NT2/D1 (cell line): Measurements from ENCODE around the gene CAMTA1.

Source experiments
- DNase-seq: peaks from one replicate; pipeline ENCODE4 v3.0.0-alpha.2; 2011; ENCODE audit warnings: low read depth, low spot score
- H3K27me3 ChIP-seq: 2 replicates; pipeline ENCODE4 v1.6.0; 2011; ENCODE audit warnings: mild to moderate bottlenecking; ENCODE audit not compliant: insufficient read length, insufficient read depth
- H3K36me3 ChIP-seq: 2 replicates; pipeline ENCODE4 v1.6.1; 2011; ENCODE audit warnings: mild to moderate bottlenecking, low read length, mixed read lengths; ENCODE audit not compliant: insufficient read depth, insufficient read length
- H3K4me1 ChIP-seq: 2 replicates; pipeline ENCODE4 v1.5.1; 2011; ENCODE audit not compliant: insufficient read depth, insufficient read length
- H3K4me3 ChIP-seq: 2 replicates; pipeline ENCODE4 v1.5.1; 2011; ENCODE audit warnings: low read depth; ENCODE audit not compliant: insufficient read length
- H3K9ac ChIP-seq: 2 replicates; pipeline ENCODE4 v1.6.0; 2011; ENCODE audit warnings: low read depth; ENCODE audit not compliant: insufficient read length
- H3K9me3 ChIP-seq: 2 replicates; pipeline ENCODE4 v1.5.1; 2011; ENCODE audit warnings: mild to moderate bottlenecking, low read length; ENCODE audit not compliant: insufficient read depth
- SUZ12 ChIP-seq: IDR thresholded peaks from 2 replicates; pipeline ENCODE4 v1.6.1; 2011; ENCODE audit not compliant: insufficient read length, insufficient read depth; ENCODE audit errors: extremely low read depth
- YY1 ChIP-seq: IDR thresholded peaks from 2 replicates; pipeline ENCODE4 v1.6.1; 2011; ENCODE audit not compliant: insufficient read length, insufficient read depth
- ZNF274 ChIP-seq: IDR thresholded peaks from 2 replicates; pipeline ENCODE4 v1.6.1; 2011; ENCODE audit warnings: mild to moderate bottlenecking, low read depth, low read length

Gene CAMTA1

DNA sequence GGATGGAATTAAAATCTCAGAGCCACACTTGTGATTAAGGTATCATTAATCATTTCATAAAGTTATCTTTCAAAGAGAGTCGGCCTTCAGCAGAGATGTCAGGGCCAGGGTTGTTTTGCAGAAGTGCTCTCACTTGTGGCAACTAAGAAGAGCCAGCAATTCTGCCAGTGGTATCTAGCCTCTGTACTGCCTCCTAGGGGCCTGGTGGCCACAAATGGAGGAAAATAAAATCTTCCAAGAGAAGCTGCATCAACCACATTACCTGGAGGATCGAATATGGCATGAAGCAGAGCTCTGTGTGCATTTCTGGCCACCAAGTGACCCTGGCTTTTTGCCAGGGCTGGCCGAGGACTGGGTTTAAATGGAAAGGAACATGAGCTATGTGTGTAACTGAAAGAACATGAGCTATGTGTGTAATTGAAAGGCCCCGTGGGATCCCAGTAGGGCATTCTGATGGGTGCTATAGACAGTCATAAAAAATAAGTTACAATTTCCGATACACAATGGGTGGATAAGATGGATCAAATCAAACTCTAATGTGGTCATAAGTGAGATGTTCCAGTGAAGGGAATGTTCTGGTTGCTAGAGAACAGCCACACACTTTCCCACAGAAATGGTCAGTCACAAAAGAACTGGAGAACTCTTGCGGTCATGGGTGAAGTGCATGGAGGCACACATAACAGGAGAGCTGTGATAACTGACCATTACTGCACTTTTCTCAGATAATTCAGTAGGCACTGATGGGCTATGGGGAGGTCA, 335.8 kb downstream of the CAMTA1 start:
- Histone ChIP-seq H3K4me3 (no peak overlapping the region), H3K9me3 (peaks cover 16% of the 10 kb centered on the region; the same call in 1 of the 2 replicates), H3K9ac (no peak overlapping the region), H3K4me1 (peaks cover 8% of the 10 kb centered on the region), H3K36me3 (no peaks in the 10 kb centered on the region), H3K27me3 (no peaks in the 10 kb centered on the region)
- DNase-seq: no peak
- no peak for TF ChIP-seq YY1
- TF ChIP-seq ZNF274: no peak
- no peak for TF ChIP-seq SUZ12

DNA sequence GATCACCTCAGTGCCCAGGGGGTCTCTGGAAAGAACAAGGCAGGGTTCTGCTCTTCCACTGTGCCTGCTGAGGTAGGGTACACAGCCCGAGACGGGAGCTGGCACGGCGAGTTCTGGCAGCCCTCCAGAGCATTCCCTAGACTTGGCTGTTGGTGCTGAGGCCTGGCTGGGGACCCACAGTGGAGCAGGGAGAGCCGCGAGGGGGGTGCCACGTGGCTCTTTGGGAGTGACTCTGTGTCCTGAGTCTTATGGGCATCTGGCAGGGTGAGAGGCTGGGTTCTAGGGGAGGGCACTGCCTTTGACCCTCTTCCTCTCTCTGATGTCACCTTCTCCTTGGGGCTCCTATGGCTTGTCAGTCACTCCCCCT, 336.4 kb downstream of the CAMTA1 start:
- no peak for TF ChIP-seq SUZ12
- Histone ChIP-seq H3K9ac (no peak overlapping the region), H3K4me1 (peaks cover 8% of the 10 kb centered on the region), H3K27me3 (no peaks in the 10 kb centered on the region), H3K9me3 (peaks cover 13% of the 10 kb centered on the region; the same call in 1 of the 2 replicates), H3K36me3 (no peaks in the 10 kb centered on the region), H3K4me3 (no peak overlapping the region)
- DNase-seq: no peak

DNA sequence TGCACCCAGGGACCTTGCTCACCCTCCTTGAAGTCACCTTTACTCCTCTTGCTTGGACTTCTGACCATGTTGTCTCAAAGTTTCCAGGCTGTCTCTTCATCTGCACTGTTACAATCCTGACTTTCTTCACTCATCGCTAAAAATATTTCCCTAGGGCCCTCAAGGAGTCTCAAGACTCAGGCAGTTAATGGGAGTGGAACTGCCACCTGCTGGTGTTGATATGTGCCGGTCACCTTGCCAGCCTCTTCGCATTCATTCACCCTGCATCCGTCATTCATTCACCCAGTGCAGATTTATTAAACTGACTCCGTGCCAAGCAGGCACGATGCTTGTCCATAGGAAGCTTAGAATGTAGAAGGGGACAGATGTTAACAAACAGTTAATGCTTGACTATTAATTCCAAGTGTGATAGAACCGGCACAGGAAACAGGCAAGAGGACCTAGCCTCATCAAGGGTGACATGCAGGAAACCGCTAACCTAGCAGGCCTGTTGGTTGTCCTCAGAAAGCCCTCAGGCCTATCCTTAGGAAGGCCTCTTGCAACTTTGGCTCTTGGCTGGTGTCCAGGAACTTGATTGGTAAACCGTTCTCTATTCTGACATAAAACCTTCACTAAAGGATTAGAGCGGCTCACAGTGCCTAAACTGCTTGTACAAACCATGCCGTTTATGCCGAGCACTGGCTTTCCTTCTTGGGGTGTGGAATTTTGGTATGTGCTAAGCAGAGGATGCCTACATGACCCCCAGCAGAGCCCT, 342.2 kb downstream of the CAMTA1 start:
- Histone ChIP-seq H3K4me3 (no peak overlapping the region), H3K36me3 (no peaks in the 10 kb centered on the region), H3K27me3 (no peaks in the 10 kb centered on the region), H3K9ac (no peak overlapping the region), H3K9me3 (no peaks in the 10 kb centered on the region), H3K4me1 (no peaks in the 10 kb centered on the region)
- no peak for TF ChIP-seq SUZ12
- no peak for TF ChIP-seq ZNF274
- no peak for TF ChIP-seq YY1
- DNase-seq: no peak

DNA sequence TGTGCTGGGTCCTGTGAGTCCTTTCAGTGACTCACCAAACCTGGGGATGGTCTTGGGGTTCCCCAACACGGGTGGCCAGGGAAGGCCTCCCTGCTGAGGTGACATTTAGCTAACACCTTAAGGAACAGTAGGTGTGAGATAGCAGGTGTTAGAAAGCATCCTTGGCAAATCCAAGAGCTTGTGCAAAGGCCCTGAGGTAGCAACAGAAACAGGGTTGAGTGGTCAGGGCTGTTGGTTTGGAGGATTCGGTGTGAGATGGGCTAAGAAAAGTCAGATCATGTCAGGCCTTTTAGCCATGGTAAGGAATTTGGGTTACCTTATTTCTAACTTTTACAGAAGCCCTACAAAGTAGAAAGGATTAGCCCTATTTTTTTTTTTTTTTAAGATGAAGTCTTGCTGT, 343.0 kb downstream of the CAMTA1 start:
- no peaks in the 10 kb centered on the region for H3K4me1 ChIP-seq
- no peaks in the 10 kb centered on the region for H3K36me3 ChIP-seq
- no peak overlapping the region for H3K4me3 ChIP-seq
- H3K9me3 ChIP-seq: no peaks in the 10 kb centered on the region
- TF ChIP-seq SUZ12 (no peak), ZNF274 (no peak), YY1 (no peak)
- no peaks in the 10 kb centered on the region for H3K27me3 ChIP-seq
- H3K9ac ChIP-seq: no peak overlapping the region
- DNase-seq: no peak

DNA sequence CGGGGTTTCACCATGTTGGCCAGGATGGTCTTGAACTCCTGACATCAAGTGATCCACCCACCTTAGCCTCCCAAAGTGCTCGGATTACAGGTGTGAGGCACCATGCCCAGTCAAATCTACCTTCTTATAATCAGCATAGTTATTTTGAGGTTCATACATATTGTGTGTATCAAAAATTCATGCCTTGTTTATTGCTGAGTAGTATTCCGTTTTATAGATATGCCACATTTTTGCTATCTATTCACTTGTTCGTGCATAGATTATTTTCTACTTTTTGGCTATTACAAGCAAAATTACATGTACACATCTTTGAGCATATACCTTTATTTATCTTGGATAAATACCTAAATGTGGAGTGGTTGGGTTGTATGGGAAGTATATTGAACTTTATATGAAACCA, 344.9 kb downstream of the CAMTA1 start:
- Histone ChIP-seq H3K36me3 (no peaks in the 10 kb centered on the region), H3K27me3 (no peaks in the 10 kb centered on the region), H3K4me1 (no peaks in the 10 kb centered on the region), H3K4me3 (no peak overlapping the region), H3K9me3 (no peaks in the 10 kb centered on the region), H3K9ac (no peak overlapping the region)
- DNase-seq: no peak
- TF ChIP-seq SUZ12 (no peak), YY1 (no peak), ZNF274 (no peak)

DNA sequence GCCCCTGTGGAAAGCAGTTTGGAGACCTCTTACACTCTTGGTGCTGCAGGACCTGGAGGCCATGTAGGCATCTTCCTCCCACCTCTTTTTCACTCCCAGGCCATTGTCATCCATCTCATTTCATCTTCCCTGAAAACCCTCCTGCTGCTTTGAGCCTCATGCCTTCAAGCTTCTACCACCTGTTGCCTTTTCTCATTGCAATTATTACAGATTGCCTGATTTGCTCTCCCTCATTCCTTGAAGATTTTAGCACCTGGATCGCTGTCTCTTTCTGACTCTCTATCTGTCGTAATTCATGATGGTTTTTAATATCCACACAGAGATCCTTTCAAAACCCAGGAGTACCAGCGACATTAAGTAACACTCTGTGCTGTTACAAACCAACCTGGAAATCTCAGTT, 350.2 kb downstream of the CAMTA1 start:
- Histone ChIP-seq H3K36me3 (no peaks in the 10 kb centered on the region), H3K27me3 (no peaks in the 10 kb centered on the region), H3K9ac (no peak overlapping the region), H3K4me3 (no peak overlapping the region), H3K4me1 (no peaks in the 10 kb centered on the region), H3K9me3 (no peaks in the 10 kb centered on the region)
- DNase-seq: no peak
- TF ChIP-seq ZNF274 (no peak), SUZ12 (no peak), YY1 (no peak)

DNA sequence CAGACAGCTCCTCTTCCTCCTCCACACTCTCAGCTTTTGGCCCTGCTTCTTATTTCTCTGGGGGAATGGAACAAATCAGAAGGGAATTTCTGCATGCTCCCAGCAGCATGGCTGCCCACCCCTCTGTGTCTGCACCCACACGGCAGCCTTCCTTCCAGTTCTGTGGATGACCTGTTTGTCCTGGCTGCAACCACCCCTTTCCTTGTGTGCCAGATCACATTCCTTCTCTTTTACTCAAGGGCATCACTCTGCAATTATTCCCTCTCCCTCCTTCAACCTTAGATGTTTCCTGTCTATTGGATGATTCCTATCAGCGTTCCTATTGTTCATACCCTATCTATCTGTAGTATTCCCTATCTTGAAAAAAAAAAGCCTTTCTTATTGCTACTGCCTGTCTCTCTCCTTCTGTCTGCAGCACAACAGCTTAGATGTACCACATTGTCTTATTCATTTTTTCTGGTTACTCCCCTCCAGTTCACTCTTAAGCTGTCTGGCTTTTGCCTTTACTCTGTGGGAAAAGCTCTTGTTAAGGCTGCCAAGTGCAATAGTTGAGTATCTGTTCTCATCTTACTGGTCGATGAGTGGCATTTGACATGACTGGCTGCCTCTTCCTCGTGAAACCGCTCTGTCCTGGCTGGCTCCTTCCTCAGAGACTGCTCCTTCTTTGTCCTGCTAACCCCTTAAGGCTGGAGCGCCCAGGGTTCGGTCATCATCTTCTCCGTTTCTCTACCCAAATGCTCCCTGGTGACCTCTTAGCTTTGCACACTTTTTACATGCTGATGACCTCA, 351.1 kb downstream of the CAMTA1 start:
- Histone ChIP-seq H3K27me3 (no peaks in the 10 kb centered on the region), H3K9ac (no peak overlapping the region), H3K4me1 (no peaks in the 10 kb centered on the region), H3K4me3 (no peak overlapping the region), H3K36me3 (no peaks in the 10 kb centered on the region), H3K9me3 (no peaks in the 10 kb centered on the region)
- DNase-seq: no peak
- no peak for TF ChIP-seq ZNF274
- TF ChIP-seq YY1: no peak
- TF ChIP-seq SUZ12: no peak
